Measurements from ENCODE around the gene C17orf100.

C17orf100 gene

DNA sequence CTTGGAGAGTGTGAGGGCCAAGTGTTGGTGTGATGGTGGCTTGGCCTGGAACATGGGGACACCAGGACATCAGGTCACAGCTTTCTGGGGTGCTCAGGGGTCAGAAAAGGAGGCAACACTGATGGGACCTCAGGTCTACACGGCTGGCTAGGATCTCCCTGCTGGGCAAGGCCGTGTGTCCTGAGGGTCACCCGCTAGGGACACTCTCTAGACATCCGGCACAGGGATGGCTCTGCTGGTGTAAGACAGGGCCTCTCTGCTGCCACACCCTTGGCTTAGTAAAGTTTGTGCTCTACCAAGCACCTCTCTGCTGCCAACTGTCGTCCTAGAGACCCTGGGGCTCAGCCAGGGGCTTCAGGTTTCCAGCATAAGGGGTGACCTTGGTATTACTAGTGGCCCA lies 45.3 kb downstream of the C17orf100 start:
- no peak for DNase-seq

DNA sequence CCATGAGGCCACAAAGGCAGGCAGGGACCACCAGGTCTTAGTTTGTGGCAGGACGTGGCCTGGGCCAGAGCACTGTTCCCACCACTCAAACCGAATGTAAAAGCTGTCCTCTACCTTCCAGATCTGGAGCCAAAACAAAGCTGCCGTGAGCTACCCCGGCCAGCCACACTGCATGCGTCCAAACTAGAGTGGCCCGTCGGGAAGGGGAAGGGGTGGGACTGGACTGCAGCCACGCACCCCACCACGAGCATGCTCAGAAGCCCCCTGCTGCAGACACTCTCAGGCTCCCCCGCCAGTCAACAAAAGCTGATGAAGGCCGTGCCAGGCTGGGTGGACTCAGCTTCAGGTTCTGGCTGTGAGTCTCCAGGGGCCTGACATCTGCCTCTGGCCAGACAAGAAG lies 46.4 kb downstream of the C17orf100 start:
- no peak for DNase-seq

- no peak for DNase-seq
Measured at GRCh38 chr17:6699997-6700947, 48.7 kb downstream of the C17orf100 start.

DNA sequence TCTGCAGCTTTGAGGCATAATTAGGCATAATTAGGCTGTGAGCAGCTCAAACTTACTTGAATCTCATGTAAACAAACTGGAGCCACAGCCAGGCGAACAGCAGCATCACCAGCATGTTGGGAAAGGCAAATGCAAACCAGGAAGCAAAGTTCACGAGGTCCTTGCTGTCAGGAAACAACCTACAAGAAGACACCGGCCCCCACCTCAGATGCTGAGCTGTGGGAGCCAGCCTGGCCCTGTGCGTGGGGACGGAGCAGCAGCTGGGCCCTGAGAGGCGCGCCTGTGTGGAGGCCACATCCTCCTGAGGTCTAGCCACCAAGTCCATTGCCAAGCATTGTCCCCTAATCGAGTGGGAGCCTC lies 49.4 kb downstream of the C17orf100 start:
- no peak for DNase-seq

GRCh38 chr17:6701719-6702118 lies 50.2 kb downstream of the C17orf100 start:
- no peak for DNase-seq

GRCh38 chr17:6702567-6703215 lies 51.1 kb downstream of the C17orf100 start:
- DNase-seq, result no peak

All from NCI-H1092 treated with DMSO at 0.1 percent for 48 hours (cell line).